Spleen (tissue), 11 donors: ENCODE results near the gene SEPTIN1. TPM values are rescaled to one million over a fixed set of nuclear protein-coding genes. Genes with fewer than 3 reads are reported as not detected.

Experiments
- DNase-seq: peaks from one replicate; pipeline ENCODE4 v3.0.0-alpha.2; 2020
- H3K27ac ChIP-seq, 8 donors: fragments of 200-600 bp; sonication (generic) in 7 of 8; 1 replicate in 4 of 8; 2 replicates in 4 of 8; pipeline versions ENCODE4 v1.5.0 to v1.8.0; 2016 to 2021; ENCODE audit warnings: inconsistent platforms in 4 of 8, mild to moderate bottlenecking in 4 of 8, moderate library complexity in 1 of 8
- H3K27me3 ChIP-seq, 7 donors: fragments of 200-600 bp; sonication (generic) in 6 of 7; replicated peaks in 1 of 7; 1 replicate in 4 of 7; 2 replicates in 3 of 7; pipeline versions ENCODE4 v1.5.0 to v1.8.0; 2016 to 2021; ENCODE audit warnings: inconsistent platforms in 3 of 7, mild to moderate bottlenecking in 1 of 7
- H3K36me3 ChIP-seq, 6 donors: fragments of 200-600 bp; sonication (generic) in 5 of 6; 1 replicate in 4 of 6; 2 replicates in 2 of 6; pipeline versions ENCODE4 v1.5.0 to v1.8.0; 2016 to 2021; ENCODE audit warnings: inconsistent platforms in 2 of 6
- H3K4me1 ChIP-seq, 6 donors: fragments of 200-600 bp; sonication (generic) in 5 of 6; 1 replicate in 3 of 6; 2 replicates in 3 of 6; pipeline versions ENCODE4 v1.5.0 to v1.8.0; 2016 to 2021; ENCODE audit warnings: inconsistent platforms in 3 of 6
- H3K4me3 ChIP-seq, 8 donors: fragments of 200-600 bp; sonication (generic) in 7 of 8; 1 replicate in 4 of 8; 2 replicates in 4 of 8; pipeline versions ENCODE4 v1.5.0 to v1.8.0; 2016 to 2021; ENCODE audit warnings: inconsistent platforms in 4 of 8, mild to moderate bottlenecking in 4 of 8, moderate library complexity in 2 of 8
- H3K9me3 ChIP-seq, 8 donors: fragments of 200-600 bp; sonication (generic) in 7 of 8; 1 replicate in 4 of 8; 2 replicates in 4 of 8; pipeline versions ENCODE4 v1.5.0 to v1.8.0; 2016 to 2021; ENCODE audit warnings: inconsistent platforms in 4 of 8
- POLR2A ChIP-seq, 3 donors: fragments of 450-650 bp; IDR thresholded peaks; one replicate each; pipeline ENCODE4 v1.5.1; 2017; ENCODE audit warnings: antibody characterized with exemption in 3 of 3, mild to moderate bottlenecking in 1 of 3
- POLR2AphosphoS5 ChIP-seq, 3 donors: sonication (generic); formaldehyde crosslinking; IDR thresholded peaks; one replicate each; pipeline ENCODE4 v1.5.1; 2017; ENCODE audit warnings: antibody characterized with exemption in 3 of 3
- WGBS, 5 donors: extraction: QIAGEN DNeasy Blood & Tissue Kit in 3 of 5; methylation state at CpG; one replicate each; pipeline versions ENCODE4 v1.1.5 to v1.1.7; 2013 to 2018; 5-methylcytosine and 5-hydroxymethylcytosine counted together
- intact Hi-C: fragments of 100-400 bp; cut with DNase I; formaldehyde crosslinking; loops from one replicate; pipeline ENCODE4 v1.15.0; 2023; ENCODE audit warnings: low total_unique reads
- polyA plus RNA-seq, 3 donors: library from polyadenylated mRNA; stranded (reverse); fragments of 200-250 nt; gene quantifications; one replicate each; pipeline ENCODE4 v1.2.1, GENCODE V29; 2013
- total RNA-seq, 7 donors: library from RNA; depleted of rRNA in 3 of 7; stranded (reverse); fragments of >200 nt in 3 of 7; fragmentation: NEBNext Ultra II Directional in 4 of 7; extraction: Animal tissue kit (Norgen Biotek cat#: 25700) in 4 of 7; gene quantifications; one replicate each; pipeline versions ENCODE4 v1.1.0 to v1.2.1, GENCODE V29; 2016 to 2021
- TF ChIP-seq, protein P1 (sequence below), 11 experiments: fragments of 200-600 bp in 7 of 11; fragments of 450-650 bp in 4 of 11; sonication (generic) in 4 of 11; IDR thresholded peaks in 8 of 11; conservative IDR thresholded peaks in 3 of 11; 1 replicate in 7 of 11; 2 replicates in 4 of 11; pipeline versions ENCODE4 v1.4.0 to v1.8.0; 2016 to 2021; ENCODE audit warnings: antibody characterized with exemption in 11 of 11, inconsistent platforms in 4 of 11, mild to moderate bottlenecking in 1 of 11
- donor health status: healthy with polysubstance abuse.
- donor health status: DM: no; HTN: no; CAD: no; lungs with moderate emphysema.
- donor health status: DM: no; HTN: no; CAD: no.
- donor health status: Bipolar disorder and iron deficiency.
- donor health status: healthy.
- donor health status: DM: no; HTN: no; CAD: no.
- donor health status: DM: yes; HTN: yes; CAD: no.

SEPTIN1 gene
- total and polyA plus RNA-seq, 10 donors = 38.5 to 199 (median 84.2) TPM

DNA sequence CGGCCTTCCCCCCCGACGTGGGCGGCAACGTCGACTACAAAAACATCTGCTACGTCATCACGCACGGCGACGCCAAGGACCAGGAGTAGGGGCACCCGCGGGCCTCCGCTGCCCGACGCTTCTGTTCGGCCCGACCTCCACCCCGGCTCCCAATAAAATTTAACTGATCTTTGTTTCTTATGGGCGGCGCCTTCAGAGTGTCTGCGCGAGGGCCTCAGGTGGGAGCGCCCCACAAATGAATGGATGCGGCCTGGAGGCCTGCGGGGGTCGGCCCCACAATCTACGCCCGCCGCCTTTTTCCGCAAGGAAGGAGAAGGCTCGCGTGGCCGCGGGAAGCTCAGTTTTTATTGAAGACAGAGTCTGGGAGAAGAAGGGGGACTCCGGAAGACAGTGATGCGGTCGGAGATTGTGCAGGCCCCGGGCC lies 4.5 kb downstream of the SEPTIN1 start:
- WGBS, 5 donors = 0 to 1% (median 0%) methylated on average over 12 to 39 of the region's 39 CpGs
- peak; percentile 98 for DNase-seq
- Histone ChIP-seq H3K4me3 (peak overlapping the region; percentile 30 to 87 (median 70)), H3K9me3 (no peaks in the 10 kb centered on the region), H3K4me1 (peaks cover 22 to 66% (median 42%) of the 10 kb centered on the region in 6 donors), H3K27me3 (no peaks in the 10 kb centered on the region), H3K36me3 (peaks cover 0 to 11% (median 0%) of the 10 kb centered on the region in 6 donors), H3K27ac (peak overlapping the region; percentile 99 to 100 (median 100))
- intact Hi-C loops = no loop called here
- TF ChIP-seq, protein P1, sequence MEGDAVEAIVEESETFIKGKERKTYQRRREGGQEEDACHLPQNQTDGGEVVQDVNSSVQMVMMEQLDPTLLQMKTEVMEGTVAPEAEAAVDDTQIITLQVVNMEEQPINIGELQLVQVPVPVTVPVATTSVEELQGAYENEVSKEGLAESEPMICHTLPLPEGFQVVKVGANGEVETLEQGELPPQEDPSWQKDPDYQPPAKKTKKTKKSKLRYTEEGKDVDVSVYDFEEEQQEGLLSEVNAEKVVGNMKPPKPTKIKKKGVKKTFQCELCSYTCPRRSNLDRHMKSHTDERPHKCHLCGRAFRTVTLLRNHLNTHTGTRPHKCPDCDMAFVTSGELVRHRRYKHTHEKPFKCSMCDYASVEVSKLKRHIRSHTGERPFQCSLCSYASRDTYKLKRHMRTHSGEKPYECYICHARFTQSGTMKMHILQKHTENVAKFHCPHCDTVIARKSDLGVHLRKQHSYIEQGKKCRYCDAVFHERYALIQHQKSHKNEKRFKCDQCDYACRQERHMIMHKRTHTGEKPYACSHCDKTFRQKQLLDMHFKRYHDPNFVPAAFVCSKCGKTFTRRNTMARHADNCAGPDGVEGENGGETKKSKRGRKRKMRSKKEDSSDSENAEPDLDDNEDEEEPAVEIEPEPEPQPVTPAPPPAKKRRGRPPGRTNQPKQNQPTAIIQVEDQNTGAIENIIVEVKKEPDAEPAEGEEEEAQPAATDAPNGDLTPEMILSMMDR (IDR thresholded peaks at IDR 0.05 in 8 of 11, conservative IDR thresholded peaks at IDR 0.05 in 3 of 11) = no peak
- peak in 2 of 3 donors; percentile 57 for TF ChIP-seq POLR2A (IDR thresholded peaks at IDR 0.05)
- peak; percentile 90 to 94 (median 91) for TF ChIP-seq POLR2AphosphoS5 (IDR thresholded peaks at IDR 0.05)

DNA sequence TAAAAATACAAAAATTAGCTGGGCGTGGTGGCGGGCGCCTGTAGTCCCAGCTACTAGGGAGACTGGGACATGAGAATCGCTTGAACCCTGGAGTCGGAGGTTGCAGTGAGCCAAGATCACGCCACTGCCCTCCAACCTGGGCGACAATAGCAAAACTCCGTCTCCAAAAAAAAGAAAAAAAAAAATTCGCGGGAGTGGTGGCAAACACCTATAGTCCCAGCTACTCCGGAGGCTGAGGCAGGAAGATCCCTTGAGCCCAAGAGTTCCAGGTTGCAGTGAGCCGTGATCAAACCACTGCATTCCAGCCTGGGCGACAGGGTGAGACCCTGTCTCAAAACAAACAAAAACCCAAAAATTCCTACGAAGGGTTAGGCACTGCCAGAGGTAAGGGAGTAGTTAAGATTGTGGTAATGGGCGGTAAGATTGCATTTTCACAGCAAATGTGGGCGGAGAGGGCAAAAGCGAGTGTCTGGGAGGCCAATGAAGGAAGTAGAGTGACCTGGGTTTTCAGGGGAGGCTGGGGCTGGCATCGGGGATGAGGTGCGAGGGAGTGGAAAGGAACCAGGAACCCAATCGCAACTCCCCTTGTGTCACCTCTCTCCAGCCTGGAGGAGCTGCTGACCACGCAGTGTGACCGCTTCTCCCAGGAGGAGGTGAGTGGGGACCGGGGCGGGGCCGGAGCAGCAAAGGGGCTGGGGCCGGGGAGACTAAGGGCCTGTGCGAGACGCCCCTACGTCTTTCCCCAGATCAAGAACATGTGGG lies 5.1 kb downstream of the SEPTIN1 start:
- H3K4me1 ChIP-seq = peaks cover 22 to 60% (median 39%) of the 10 kb centered on the region in 6 donors
- no peak for DNase-seq
- intact Hi-C loops = no loop called here

DNA sequence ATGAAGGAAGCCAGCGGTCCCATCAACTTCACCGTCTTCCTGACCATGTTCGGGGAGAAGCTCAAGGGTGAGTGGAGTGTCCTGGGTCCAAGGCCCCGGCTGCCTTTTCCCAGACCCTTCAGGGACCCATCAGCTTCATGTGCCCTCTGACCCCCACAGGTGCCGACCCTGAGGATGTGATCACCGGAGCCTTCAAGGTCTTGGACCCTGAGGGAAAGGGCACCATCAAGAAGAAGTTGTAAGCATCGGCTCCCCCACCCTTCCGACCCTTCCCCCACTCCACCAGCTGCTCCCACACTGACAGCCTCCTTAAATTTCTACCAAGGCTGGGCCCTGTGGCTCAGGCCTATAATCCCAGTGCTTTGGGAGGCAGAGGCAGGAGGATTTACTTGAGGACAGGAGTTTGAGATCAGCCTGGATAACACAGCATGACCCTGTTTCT lies 5.9 kb downstream of the SEPTIN1 start:
- Histone ChIP-seq H3K27me3 (no peaks in the 10 kb centered on the region), H3K4me3 (no peak overlapping the region), H3K27ac (peak overlapping the region in 7 of 8 donors; percentile 99 to 100 (median 100)), H3K36me3 (peaks cover 0 to 11% (median 0%) of the 10 kb centered on the region in 6 donors), H3K9me3 (no peaks in the 10 kb centered on the region), H3K4me1 (peaks cover 18 to 60% (median 38%) of the 10 kb centered on the region in 6 donors)
- no peak for TF ChIP-seq POLR2A (IDR thresholded peaks at IDR 0.05)
- TF ChIP-seq, protein P1 (IDR thresholded peaks at IDR 0.05 in 8 of 11, conservative IDR thresholded peaks at IDR 0.05 in 3 of 11) = no peak
- no peak for TF ChIP-seq POLR2AphosphoS5 (IDR thresholded peaks at IDR 0.05)
- WGBS, 5 donors = 88 to 95% (median 92%) methylated on average over 7 to 8 of the region's 8 CpGs
- intact Hi-C loops = no loop called here
- DNase-seq = no peak

More for the DNA sequence above, 5.1 kb downstream of the SEPTIN1 start:
- H3K27ac ChIP-seq = peak overlapping the region; percentile 99 to 100 (median 100)
- H3K4me3 ChIP-seq = peak overlapping the region; percentile 30 to 87 (median 70)
- H3K36me3 ChIP-seq = peaks cover 0 to 11% (median 0%) of the 10 kb centered on the region in 6 donors
- no peaks in the 10 kb centered on the region for H3K9me3 ChIP-seq
- 38 to 46% (median 39%) methylated on average over 26 to 29 of the region's 29 CpGs for WGBS, 5 donors
- no peaks in the 10 kb centered on the region for H3K27me3 ChIP-seq
- TF ChIP-seq POLR2A (IDR thresholded peaks at IDR 0.05) = no peak
- TF ChIP-seq, protein P1 (IDR thresholded peaks at IDR 0.05 in 8 of 11, conservative IDR thresholded peaks at IDR 0.05 in 3 of 11) = no peak
- no peak for TF ChIP-seq POLR2AphosphoS5 (IDR thresholded peaks at IDR 0.05)

DNA sequence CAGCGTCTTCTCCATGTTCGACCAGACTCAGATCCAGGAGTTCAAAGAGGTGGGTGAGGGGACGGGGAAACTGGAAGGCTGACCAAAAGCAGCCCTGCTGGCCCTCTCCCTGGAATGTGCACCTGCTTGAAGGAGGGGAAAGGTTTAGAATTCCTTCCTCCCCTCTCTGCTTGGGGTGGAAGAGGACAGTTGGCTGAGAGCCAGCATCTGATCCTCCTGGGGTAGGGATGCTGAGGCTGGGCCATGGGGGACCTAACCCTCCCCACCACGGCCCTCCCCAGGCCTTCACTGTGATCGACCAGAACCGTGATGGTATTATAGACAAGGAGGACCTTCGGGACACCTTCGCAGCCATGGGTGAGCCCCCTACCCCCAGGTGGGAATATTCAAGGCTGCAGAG lies 6.5 kb downstream of the SEPTIN1 start:
- H3K9me3 ChIP-seq = no peaks in the 10 kb centered on the region
- no peak for DNase-seq
- intact Hi-C loops = no loop called here
- H3K27ac ChIP-seq = peak overlapping the region in 2 of 8 donors; percentile 99 to 100
- TF ChIP-seq POLR2A (IDR thresholded peaks at IDR 0.05) (no peak), POLR2AphosphoS5 (IDR thresholded peaks at IDR 0.05) (no peak)
- TF ChIP-seq, protein P1 (IDR thresholded peaks at IDR 0.05 in 8 of 11, conservative IDR thresholded peaks at IDR 0.05 in 3 of 11) = no peak
- 92 to 98% (median 95%) methylated on average over 6 to 8 of the region's 8 CpGs for WGBS, 5 donors
- H3K4me3 ChIP-seq = no peak overlapping the region
- H3K36me3 ChIP-seq = peaks cover 0 to 11% (median 0%) of the 10 kb centered on the region in 6 donors
- H3K4me1 ChIP-seq = peaks cover 12 to 59% (median 36%) of the 10 kb centered on the region in 6 donors
- no peaks in the 10 kb centered on the region for H3K27me3 ChIP-seq
